NCI-H1105 treated with DMSO at 0.1 percent for 48 hours (cell line): ENCODE data around the gene SLITRK2.

ENCODE experiments used
- DNase-seq: peaks from one replicate; lab custom pipeline; 2025; lab: John Stamatoyannopoulos, UW

The SLITRK2 gene

GRCh38 chrX:145853181-145853580 lies 35.6 kb downstream of the SLITRK2 start:
- DNase-seq = no peak

- no peak for DNase-seq
Measured at GRCh38 chrX:145856181-145856580, 38.6 kb downstream of the SLITRK2 start.

GRCh38 chrX:145861818-145862217 lies 44.2 kb downstream of the SLITRK2 start:
- no peak for DNase-seq

DNA sequence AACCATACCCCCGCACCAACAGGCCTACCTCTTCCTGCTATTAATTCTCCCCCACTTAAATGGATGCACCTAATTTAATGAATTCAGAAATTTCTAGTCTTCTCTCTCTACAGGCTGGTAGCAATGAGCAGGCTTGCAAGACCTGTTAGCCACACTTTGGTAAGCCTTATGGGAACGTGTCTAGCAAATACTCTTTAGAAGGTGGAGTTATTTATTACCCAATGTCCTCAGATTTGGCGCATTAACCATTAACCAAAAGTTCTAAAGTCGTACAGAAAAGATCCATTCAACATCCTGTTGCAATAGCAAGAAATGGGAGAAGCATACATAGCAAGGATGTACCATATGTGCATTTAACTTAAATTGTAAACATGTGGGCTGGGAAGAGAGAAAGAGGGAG lies 47.5 kb downstream of the SLITRK2 start:
- DNase-seq = no peak
